Liver (tissue), 3 donors: Measurements from ENCODE around the gene LCP2.

Source experiments
- FOXA1 ChIP-seq: IDR thresholded peaks from 2 replicates; pipeline ENCODE4 v1.6.1; 2016; ENCODE audit warnings: antibody characterized with exemption
- HNF4G ChIP-seq: IDR thresholded peaks from 2 replicates; pipeline ENCODE4 v1.6.1; 2016; ENCODE audit warnings: antibody characterized with exemption
- JUND ChIP-seq, 2 donors: IDR thresholded peaks; 2 replicates each; pipeline ENCODE4 v1.6.1; 2016; ENCODE audit warnings: antibody characterized with exemption in 2 of 2
- NR2F2 ChIP-seq: IDR thresholded peaks from 2 replicates; pipeline ENCODE4 v1.6.1; 2016; ENCODE audit warnings: antibody characterized with exemption
- RAD21 ChIP-seq, 2 donors: IDR thresholded peaks; 2 replicates each; pipeline ENCODE4 v1.6.1; 2016; ENCODE audit warnings: antibody characterized with exemption in 2 of 2, mild to moderate bottlenecking in 2 of 2
- SP1 ChIP-seq: IDR thresholded peaks from 2 replicates; pipeline ENCODE4 v1.6.1; 2018; ENCODE audit warnings: antibody characterized with exemption, mild to moderate bottlenecking
- TAF1 ChIP-seq: conservative IDR thresholded peaks from 2 replicates; pipeline ENCODE4 v1.6.1; 2016; ENCODE audit warnings: antibody characterized with exemption, mild to moderate bottlenecking
- YY1 ChIP-seq: IDR thresholded peaks from 2 replicates; pipeline ENCODE4 v1.6.1; 2016; ENCODE audit warnings: antibody characterized with exemption, mild to moderate bottlenecking
- TF ChIP-seq, protein P1 (sequence below): fragments of 150-350 bp; IDR thresholded peaks from 2 replicates; pipeline ENCODE4 v1.5.1; 2017; ENCODE audit warnings: improper control_type of control experiment, low read depth, low read length; ENCODE audit not compliant: missing input control
- TF ChIP-seq, protein P2 (sequence below): IDR thresholded peaks from 2 replicates; pipeline ENCODE4 v1.6.1; 2016; ENCODE audit warnings: antibody characterized with exemption
- TF ChIP-seq, protein P3 (sequence below): IDR thresholded peaks from 2 replicates; pipeline ENCODE4 v1.6.1; 2016; ENCODE audit warnings: antibody characterized with exemption, mild to moderate bottlenecking
- TF ChIP-seq, protein P4 (sequence below): IDR thresholded peaks from 2 replicates; pipeline ENCODE4 v1.6.1; 2016; ENCODE audit warnings: antibody characterized with exemption
- donor health status: healthy.
- donor health status: healthy.

DNA sequence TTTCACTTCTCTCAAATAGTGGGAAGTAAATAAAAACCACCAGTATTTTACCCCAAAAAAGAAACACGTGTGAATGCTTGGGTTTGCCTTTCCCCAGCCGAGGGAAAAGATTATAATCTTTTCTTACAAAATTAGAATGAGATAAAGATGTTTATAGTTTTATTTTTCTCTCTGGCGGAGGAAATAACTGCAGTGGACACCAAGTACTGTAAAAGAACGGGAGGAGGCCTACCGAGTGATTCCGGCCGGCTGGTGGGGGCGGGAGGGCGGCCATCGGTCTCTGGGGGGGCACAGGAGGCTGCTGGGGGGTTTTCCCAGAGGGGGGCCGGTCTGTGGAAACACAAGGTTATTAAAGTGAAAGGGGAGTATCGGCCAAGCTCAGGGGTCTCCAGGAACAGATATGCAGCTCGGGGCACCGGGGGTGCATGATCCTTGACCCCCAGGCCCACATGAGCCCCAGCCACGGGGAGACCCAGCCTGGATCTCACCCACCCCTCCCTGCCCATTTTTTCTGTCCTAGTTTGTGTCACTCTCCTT is 29.4 kb downstream of the LCP2 start:
- TF ChIP-seq, protein P1, sequence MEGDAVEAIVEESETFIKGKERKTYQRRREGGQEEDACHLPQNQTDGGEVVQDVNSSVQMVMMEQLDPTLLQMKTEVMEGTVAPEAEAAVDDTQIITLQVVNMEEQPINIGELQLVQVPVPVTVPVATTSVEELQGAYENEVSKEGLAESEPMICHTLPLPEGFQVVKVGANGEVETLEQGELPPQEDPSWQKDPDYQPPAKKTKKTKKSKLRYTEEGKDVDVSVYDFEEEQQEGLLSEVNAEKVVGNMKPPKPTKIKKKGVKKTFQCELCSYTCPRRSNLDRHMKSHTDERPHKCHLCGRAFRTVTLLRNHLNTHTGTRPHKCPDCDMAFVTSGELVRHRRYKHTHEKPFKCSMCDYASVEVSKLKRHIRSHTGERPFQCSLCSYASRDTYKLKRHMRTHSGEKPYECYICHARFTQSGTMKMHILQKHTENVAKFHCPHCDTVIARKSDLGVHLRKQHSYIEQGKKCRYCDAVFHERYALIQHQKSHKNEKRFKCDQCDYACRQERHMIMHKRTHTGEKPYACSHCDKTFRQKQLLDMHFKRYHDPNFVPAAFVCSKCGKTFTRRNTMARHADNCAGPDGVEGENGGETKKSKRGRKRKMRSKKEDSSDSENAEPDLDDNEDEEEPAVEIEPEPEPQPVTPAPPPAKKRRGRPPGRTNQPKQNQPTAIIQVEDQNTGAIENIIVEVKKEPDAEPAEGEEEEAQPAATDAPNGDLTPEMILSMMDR: no peak
- TF ChIP-seq, protein P2, sequence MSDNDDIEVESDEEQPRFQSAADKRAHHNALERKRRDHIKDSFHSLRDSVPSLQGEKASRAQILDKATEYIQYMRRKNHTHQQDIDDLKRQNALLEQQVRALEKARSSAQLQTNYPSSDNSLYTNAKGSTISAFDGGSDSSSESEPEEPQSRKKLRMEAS: no peak
- TF ChIP-seq YY1 (no peak), FOXA1 (no peak), TAF1 (no peak), RAD21 (IDR thresholded peaks at IDR 0.05) (no peak), HNF4G (no peak), SP1 (no peak), JUND (IDR thresholded peaks at IDR 0.05) (no peak), NR2F2 (no peak)
- TF ChIP-seq, protein P3, sequence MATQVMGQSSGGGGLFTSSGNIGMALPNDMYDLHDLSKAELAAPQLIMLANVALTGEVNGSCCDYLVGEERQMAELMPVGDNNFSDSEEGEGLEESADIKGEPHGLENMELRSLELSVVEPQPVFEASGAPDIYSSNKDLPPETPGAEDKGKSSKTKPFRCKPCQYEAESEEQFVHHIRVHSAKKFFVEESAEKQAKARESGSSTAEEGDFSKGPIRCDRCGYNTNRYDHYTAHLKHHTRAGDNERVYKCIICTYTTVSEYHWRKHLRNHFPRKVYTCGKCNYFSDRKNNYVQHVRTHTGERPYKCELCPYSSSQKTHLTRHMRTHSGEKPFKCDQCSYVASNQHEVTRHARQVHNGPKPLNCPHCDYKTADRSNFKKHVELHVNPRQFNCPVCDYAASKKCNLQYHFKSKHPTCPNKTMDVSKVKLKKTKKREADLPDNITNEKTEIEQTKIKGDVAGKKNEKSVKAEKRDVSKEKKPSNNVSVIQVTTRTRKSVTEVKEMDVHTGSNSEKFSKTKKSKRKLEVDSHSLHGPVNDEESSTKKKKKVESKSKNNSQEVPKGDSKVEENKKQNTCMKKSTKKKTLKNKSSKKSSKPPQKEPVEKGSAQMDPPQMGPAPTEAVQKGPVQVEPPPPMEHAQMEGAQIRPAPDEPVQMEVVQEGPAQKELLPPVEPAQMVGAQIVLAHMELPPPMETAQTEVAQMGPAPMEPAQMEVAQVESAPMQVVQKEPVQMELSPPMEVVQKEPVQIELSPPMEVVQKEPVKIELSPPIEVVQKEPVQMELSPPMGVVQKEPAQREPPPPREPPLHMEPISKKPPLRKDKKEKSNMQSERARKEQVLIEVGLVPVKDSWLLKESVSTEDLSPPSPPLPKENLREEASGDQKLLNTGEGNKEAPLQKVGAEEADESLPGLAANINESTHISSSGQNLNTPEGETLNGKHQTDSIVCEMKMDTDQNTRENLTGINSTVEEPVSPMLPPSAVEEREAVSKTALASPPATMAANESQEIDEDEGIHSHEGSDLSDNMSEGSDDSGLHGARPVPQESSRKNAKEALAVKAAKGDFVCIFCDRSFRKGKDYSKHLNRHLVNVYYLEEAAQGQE: no peak
- TF ChIP-seq, protein P4, sequence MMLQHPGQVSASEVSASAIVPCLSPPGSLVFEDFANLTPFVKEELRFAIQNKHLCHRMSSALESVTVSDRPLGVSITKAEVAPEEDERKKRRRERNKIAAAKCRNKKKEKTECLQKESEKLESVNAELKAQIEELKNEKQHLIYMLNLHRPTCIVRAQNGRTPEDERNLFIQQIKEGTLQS: no peak
